K562 (cell line): ENCODE measurements around the gene TAF1D.

Experiments
- EP300 ChIP-seq: IDR thresholded peaks from 2 replicates; pipeline ENCODE4 v1.6.1; 2012; ENCODE audit warnings: low read length, improper control_type of control experiment
- MAZ ChIP-seq, 2 experiments: fragments of 450-650 bp in 1 of 2; sonication (generic) in 1 of 2; formaldehyde crosslinking; IDR thresholded peaks in 1 of 2; conservative IDR thresholded peaks in 1 of 2; 2 replicates each; pipeline versions ENCODE4 v1.4.0 to v1.5.0; 2020; ENCODE audit warnings: mild to moderate bottlenecking in 1 of 2, missing genetic modification reagents in 1 of 2
- POLR2AphosphoS5 ChIP-seq: IDR thresholded peaks from 2 replicates; pipeline ENCODE4 v1.6.1; 2011; ENCODE audit warnings: mild to moderate bottlenecking, low read depth, low read length, moderate library complexity; ENCODE audit not compliant: control insufficient read depth, insufficient read depth
- RBM34 ChIP-seq: fragments of 200-400 bp; formaldehyde crosslinking; IDR thresholded peaks from 2 replicates; pipeline ENCODE4 v1.6.1; 2018; ENCODE audit warnings: low read length, borderline replicate concordance; ENCODE audit not compliant: insufficient read depth
- TAF1 ChIP-seq: IDR thresholded peaks from 2 replicates; pipeline ENCODE4 v1.6.1; 2011; ENCODE audit warnings: mild to moderate bottlenecking, low read length, moderate library complexity; ENCODE audit not compliant: insufficient read depth, control insufficient read depth, severe bottlenecking; ENCODE audit errors: extremely low read depth
- TF ChIP-seq, protein P1 (sequence below), 3 experiments: IDR thresholded peaks in 2 of 3; conservative IDR thresholded peaks in 1 of 3; 2 replicates each; pipeline ENCODE4 v1.5.1; 2011 to 2012; ENCODE audit warnings: low read length in 3 of 3, mild to moderate bottlenecking in 3 of 3, control low read depth in 2 of 3, improper control_type of control experiment in 1 of 3, inconsistent platforms in 1 of 3, low read depth in 1 of 3, mixed read lengths in 1 of 3, moderate library complexity in 1 of 3; ENCODE audit not compliant: insufficient read depth in 2 of 3
- TF ChIP-seq, protein P2 (sequence below), 2 experiments: fragments of 450-650 bp in 1 of 2; sonication (generic) in 1 of 2; formaldehyde crosslinking in 1 of 2; IDR thresholded peaks in 1 of 2; conservative IDR thresholded peaks in 1 of 2; 2 replicates each; pipeline versions ENCODE4 v1.6.1 to v1.8.1; 2016 to 2023; ENCODE audit warnings: mild to moderate bottlenecking in 2 of 2, moderate library complexity in 2 of 2, inconsistent platforms in 1 of 2, missing genetic modification reagents in 1 of 2
- TF ChIP-seq, protein P3 (sequence below): sonication (generic); formaldehyde crosslinking; IDR thresholded peaks from 2 replicates; pipeline ENCODE4 v1.8.1; 2023; ENCODE audit warnings: mild to moderate bottlenecking, missing genetic modification reagents
- TF ChIP-seq, protein P4 (sequence below), 2 experiments: fragments of 450-650 bp in 1 of 2; sonication (generic) in 1 of 2; formaldehyde crosslinking; conservative IDR thresholded peaks; 2 replicates each; pipeline versions ENCODE4 v1.4.0 to v1.8.1; 2020 to 2022; ENCODE audit warnings: mild to moderate bottlenecking in 1 of 2, missing genetic modification reagents in 1 of 2

DNA sequence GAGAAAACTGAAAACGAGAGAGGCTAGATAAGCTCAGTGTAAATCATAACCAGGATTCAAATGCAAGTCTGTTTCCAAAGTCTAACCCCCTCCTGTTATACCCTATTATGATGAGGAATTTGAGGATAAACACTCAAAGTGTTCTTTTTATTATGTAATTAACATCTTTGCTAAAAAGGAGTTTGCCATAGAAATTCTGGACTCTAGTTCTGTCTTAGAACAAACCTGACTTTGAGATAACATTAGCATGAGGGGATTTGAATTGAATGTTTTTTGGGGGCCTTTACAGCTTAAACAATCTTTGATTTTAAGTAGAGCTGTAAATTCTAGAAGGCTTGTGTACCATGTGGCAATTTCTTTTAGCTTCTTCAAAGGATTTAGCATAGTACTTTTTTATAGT, 9.7 kb upstream of the TAF1D start:
- TF ChIP-seq TAF1: no peak
- TF ChIP-seq, protein P1, sequence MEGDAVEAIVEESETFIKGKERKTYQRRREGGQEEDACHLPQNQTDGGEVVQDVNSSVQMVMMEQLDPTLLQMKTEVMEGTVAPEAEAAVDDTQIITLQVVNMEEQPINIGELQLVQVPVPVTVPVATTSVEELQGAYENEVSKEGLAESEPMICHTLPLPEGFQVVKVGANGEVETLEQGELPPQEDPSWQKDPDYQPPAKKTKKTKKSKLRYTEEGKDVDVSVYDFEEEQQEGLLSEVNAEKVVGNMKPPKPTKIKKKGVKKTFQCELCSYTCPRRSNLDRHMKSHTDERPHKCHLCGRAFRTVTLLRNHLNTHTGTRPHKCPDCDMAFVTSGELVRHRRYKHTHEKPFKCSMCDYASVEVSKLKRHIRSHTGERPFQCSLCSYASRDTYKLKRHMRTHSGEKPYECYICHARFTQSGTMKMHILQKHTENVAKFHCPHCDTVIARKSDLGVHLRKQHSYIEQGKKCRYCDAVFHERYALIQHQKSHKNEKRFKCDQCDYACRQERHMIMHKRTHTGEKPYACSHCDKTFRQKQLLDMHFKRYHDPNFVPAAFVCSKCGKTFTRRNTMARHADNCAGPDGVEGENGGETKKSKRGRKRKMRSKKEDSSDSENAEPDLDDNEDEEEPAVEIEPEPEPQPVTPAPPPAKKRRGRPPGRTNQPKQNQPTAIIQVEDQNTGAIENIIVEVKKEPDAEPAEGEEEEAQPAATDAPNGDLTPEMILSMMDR (IDR thresholded peaks at IDR 0.05 in 2 of 3, conservative IDR thresholded peaks at IDR 0.05 in 1 of 3; ENCODE audit: insufficient read depth in 2 of 3, low read depth in 1 of 3, low read length in 3 of 3): no peak
- TF ChIP-seq, protein P2, sequence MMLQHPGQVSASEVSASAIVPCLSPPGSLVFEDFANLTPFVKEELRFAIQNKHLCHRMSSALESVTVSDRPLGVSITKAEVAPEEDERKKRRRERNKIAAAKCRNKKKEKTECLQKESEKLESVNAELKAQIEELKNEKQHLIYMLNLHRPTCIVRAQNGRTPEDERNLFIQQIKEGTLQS (IDR thresholded peaks at IDR 0.05): no peak
- TF ChIP-seq, protein P2 (CRISPR knock-in tag; conservative IDR thresholded peaks at IDR 0.05): no peak
- TF ChIP-seq, protein P3, sequence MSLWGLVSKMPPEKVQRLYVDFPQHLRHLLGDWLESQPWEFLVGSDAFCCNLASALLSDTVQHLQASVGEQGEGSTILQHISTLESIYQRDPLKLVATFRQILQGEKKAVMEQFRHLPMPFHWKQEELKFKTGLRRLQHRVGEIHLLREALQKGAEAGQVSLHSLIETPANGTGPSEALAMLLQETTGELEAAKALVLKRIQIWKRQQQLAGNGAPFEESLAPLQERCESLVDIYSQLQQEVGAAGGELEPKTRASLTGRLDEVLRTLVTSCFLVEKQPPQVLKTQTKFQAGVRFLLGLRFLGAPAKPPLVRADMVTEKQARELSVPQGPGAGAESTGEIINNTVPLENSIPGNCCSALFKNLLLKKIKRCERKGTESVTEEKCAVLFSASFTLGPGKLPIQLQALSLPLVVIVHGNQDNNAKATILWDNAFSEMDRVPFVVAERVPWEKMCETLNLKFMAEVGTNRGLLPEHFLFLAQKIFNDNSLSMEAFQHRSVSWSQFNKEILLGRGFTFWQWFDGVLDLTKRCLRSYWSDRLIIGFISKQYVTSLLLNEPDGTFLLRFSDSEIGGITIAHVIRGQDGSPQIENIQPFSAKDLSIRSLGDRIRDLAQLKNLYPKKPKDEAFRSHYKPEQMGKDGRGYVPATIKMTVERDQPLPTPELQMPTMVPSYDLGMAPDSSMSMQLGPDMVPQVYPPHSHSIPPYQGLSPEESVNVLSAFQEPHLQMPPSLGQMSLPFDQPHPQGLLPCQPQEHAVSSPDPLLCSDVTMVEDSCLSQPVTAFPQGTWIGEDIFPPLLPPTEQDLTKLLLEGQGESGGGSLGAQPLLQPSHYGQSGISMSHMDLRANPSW: no peak
- no peak for TF ChIP-seq POLR2AphosphoS5
- no peak for TF ChIP-seq MAZ (CRISPR knock-in tag; conservative IDR thresholded peaks at IDR 0.05 in 1 of 2, IDR thresholded peaks at IDR 0.05 in 1 of 2)
- TF ChIP-seq EP300: no peak
- TF ChIP-seq, protein P4, sequence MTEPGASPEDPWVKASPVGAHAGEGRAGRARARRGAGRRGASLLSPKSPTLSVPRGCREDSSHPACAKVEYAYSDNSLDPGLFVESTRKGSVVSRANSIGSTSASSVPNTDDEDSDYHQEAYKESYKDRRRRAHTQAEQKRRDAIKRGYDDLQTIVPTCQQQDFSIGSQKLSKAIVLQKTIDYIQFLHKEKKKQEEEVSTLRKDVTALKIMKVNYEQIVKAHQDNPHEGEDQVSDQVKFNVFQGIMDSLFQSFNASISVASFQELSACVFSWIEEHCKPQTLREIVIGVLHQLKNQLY (CRISPR knock-in tag; conservative IDR thresholded peaks at IDR 0.05): no peak
- no peak for TF ChIP-seq RBM34
